ENCODE data around the gene KLHL14. TPM values are rescaled to one million over a fixed set of nuclear protein-coding genes. Genes with fewer than 3 reads are reported as not detected.
A peak's percentile ranks its signal among the peaks of the same experiment; 100 is the strongest.

The KLHL14 gene
- total and polyA plus RNA-seq, 2 of the 13 experiments (the other 11 are each of a cell fraction or from before 2014, with no cell fraction given) = 16.0 to 41.8 TPM

DNA sequence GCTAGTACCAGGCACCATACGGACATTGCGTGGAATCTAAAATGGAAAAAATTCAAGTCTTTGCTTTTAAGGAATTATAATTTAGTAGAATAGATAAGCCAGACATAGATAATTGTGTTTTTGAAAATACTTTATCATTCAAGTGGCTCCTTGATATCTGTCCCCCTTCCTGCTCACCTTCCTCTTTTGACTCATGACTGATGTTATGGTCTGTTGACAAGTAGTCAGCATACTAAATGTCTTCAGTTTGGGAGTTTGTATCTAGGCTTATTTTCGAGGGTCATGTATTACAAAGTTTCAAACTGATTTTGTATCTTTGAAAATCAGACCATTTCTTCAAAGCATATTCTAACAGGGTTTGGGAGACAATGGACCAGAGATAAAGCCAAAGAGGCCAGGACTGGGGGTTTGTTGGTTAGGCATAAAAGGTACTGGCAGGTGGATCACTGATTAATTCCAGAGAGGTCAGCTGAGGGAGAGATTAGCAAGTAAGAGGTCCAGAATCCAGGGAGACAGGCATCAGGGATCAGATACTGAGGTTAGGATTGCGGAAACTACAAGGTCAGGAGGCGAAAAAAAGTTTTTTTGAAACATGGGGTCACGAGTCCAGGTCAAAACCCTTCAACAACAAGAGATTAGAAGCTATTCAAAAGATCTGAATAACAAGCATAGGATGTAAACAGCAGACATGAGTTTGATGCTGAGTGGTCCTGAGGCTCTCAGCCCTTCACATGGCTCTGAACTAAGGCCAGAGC is 31.5 kb upstream of the KLHL14 start (continued):
- TF ChIP-seq, protein P1, sequence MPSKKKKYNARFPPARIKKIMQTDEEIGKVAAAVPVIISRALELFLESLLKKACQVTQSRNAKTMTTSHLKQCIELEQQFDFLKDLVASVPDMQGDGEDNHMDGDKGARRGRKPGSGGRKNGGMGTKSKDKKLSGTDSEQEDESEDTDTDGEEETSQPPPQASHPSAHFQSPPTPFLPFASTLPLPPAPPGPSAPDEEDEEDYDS (CRISPR knock-in tag; IDR thresholded peaks at IDR 0.05) = peak; percentile 64; the same call in 1 of the 2 replicates
- TF ChIP-seq, protein P2, sequence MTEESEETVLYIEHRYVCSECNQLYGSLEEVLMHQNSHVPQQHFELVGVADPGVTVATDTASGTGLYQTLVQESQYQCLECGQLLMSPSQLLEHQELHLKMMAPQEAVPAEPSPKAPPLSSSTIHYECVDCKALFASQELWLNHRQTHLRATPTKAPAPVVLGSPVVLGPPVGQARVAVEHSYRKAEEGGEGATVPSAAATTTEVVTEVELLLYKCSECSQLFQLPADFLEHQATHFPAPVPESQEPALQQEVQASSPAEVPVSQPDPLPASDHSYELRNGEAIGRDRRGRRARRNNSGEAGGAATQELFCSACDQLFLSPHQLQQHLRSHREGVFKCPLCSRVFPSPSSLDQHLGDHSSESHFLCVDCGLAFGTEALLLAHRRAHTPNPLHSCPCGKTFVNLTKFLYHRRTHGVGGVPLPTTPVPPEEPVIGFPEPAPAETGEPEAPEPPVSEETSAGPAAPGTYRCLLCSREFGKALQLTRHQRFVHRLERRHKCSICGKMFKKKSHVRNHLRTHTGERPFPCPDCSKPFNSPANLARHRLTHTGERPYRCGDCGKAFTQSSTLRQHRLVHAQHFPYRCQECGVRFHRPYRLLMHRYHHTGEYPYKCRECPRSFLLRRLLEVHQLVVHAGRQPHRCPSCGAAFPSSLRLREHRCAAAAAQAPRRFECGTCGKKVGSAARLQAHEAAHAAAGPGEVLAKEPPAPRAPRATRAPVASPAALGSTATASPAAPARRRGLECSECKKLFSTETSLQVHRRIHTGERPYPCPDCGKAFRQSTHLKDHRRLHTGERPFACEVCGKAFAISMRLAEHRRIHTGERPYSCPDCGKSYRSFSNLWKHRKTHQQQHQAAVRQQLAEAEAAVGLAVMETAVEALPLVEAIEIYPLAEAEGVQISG (CRISPR knock-in tag; IDR thresholded peaks at IDR 0.05) = peak; percentile 73
- TF ChIP-seq ZNF780A (CRISPR knock-in tag; IDR thresholded peaks at IDR 0.05) (no peak), WIZ (CRISPR knock-in tag; IDR thresholded peaks at IDR 0.05) (no peak), ZNF589 (CRISPR knock-in tag; conservative IDR thresholded peaks at IDR 0.05) (peak; percentile 66; the same call in 1 of the 2 replicates), GATAD2A (CRISPR knock-in tag; IDR thresholded peaks at IDR 0.05) (peak; percentile 90), KLF15 (CRISPR knock-in tag; IDR thresholded peaks at IDR 0.05; ENCODE audit: borderline replicate concordance) (no peak), SALL1 (CRISPR knock-in tag; IDR thresholded peaks at IDR 0.05) (peak; percentile 93), ZNF558 (CRISPR knock-in tag; IDR thresholded peaks at IDR 0.05; ENCODE audit: borderline replicate concordance) (no peak), FOXK1 (CRISPR knock-in tag; IDR thresholded peaks at IDR 0.05; ENCODE audit: borderline replicate concordance, low read depth) (peak; percentile 87; the same call in 1 of the 2 replicates), ERF (CRISPR knock-in tag; IDR thresholded peaks at IDR 0.05) (peak; percentile 86), BRD4 (CRISPR knock-in tag; IDR thresholded peaks at IDR 0.05) (peak; percentile 77), ZNF737 (CRISPR knock-in tag; IDR thresholded peaks at IDR 0.05; ENCODE audit: borderline replicate concordance) (no peak)
- TF ChIP-seq, protein P3, sequence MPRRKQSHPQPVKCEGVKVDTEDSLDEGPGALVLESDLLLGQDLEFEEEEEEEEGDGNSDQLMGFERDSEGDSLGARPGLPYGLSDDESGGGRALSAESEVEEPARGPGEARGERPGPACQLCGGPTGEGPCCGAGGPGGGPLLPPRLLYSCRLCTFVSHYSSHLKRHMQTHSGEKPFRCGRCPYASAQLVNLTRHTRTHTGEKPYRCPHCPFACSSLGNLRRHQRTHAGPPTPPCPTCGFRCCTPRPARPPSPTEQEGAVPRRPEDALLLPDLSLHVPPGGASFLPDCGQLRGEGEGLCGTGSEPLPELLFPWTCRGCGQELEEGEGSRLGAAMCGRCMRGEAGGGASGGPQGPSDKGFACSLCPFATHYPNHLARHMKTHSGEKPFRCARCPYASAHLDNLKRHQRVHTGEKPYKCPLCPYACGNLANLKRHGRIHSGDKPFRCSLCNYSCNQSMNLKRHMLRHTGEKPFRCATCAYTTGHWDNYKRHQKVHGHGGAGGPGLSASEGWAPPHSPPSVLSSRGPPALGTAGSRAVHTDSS (CRISPR knock-in tag; conservative IDR thresholded peaks at IDR 0.05) = no peak
- TF ChIP-seq, protein P4, sequence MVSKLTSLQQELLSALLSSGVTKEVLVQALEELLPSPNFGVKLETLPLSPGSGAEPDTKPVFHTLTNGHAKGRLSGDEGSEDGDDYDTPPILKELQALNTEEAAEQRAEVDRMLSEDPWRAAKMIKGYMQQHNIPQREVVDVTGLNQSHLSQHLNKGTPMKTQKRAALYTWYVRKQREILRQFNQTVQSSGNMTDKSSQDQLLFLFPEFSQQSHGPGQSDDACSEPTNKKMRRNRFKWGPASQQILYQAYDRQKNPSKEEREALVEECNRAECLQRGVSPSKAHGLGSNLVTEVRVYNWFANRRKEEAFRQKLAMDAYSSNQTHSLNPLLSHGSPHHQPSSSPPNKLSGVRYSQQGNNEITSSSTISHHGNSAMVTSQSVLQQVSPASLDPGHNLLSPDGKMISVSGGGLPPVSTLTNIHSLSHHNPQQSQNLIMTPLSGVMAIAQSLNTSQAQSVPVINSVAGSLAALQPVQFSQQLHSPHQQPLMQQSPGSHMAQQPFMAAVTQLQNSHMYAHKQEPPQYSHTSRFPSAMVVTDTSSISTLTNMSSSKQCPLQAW (CRISPR knock-in tag; IDR thresholded peaks at IDR 0.05) = peak; percentile 62
- TF ChIP-seq, protein P5, sequence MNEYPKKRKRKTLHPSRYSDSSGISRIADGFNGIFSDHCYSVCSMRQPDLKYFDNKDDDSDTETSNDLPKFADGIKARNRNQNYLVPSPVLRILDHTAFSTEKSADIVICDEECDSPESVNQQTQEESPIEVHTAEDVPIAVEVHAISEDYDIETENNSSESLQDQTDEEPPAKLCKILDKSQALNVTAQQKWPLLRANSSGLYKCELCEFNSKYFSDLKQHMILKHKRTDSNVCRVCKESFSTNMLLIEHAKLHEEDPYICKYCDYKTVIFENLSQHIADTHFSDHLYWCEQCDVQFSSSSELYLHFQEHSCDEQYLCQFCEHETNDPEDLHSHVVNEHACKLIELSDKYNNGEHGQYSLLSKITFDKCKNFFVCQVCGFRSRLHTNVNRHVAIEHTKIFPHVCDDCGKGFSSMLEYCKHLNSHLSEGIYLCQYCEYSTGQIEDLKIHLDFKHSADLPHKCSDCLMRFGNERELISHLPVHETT (CRISPR knock-in tag; conservative IDR thresholded peaks at IDR 0.05) = peak; percentile 75; the same call in 1 of the 2 replicates
- TF ChIP-seq, protein P6, sequence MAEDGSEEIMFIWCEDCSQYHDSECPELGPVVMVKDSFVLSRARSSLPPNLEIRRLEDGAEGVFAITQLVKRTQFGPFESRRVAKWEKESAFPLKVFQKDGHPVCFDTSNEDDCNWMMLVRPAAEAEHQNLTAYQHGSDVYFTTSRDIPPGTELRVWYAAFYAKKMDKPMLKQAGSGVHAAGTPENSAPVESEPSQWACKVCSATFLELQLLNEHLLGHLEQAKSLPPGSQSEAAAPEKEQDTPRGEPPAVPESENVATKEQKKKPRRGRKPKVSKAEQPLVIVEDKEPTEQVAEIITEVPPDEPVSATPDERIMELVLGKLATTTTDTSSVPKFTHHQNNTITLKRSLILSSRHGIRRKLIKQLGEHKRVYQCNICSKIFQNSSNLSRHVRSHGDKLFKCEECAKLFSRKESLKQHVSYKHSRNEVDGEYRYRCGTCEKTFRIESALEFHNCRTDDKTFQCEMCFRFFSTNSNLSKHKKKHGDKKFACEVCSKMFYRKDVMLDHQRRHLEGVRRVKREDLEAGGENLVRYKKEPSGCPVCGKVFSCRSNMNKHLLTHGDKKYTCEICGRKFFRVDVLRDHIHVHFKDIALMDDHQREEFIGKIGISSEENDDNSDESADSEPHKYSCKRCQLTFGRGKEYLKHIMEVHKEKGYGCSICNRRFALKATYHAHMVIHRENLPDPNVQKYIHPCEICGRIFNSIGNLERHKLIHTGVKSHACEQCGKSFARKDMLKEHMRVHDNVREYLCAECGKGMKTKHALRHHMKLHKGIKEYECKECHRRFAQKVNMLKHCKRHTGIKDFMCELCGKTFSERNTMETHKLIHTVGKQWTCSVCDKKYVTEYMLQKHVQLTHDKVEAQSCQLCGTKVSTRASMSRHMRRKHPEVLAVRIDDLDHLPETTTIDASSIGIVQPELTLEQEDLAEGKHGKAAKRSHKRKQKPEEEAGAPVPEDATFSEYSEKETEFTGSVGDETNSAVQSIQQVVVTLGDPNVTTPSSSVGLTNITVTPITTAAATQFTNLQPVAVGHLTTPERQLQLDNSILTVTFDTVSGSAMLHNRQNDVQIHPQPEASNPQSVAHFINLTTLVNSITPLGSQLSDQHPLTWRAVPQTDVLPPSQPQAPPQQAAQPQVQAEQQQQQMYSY (CRISPR knock-in tag; IDR thresholded peaks at IDR 0.05) = no peak

All from HepG2 (cell line).